Neural progenitor cell (in vitro differentiated cells): ENCODE results near the gene DAPK2.

Experiments
- EZH2 ChIP-seq: fragments of 200-600 bp; sonication (generic); IDR thresholded peaks from 2 replicates; pipeline ENCODE4 v1.6.1; 2017; ENCODE audit warnings: antibody characterized with exemption, mild to moderate bottlenecking, moderate library complexity
- TF ChIP-seq, protein P1 (sequence below): fragments of 200-600 bp; sonication (generic); IDR thresholded peaks from 2 replicates; pipeline ENCODE4 v1.5.1; 2017; ENCODE audit warnings: antibody characterized with exemption, mild to moderate bottlenecking

DNA sequence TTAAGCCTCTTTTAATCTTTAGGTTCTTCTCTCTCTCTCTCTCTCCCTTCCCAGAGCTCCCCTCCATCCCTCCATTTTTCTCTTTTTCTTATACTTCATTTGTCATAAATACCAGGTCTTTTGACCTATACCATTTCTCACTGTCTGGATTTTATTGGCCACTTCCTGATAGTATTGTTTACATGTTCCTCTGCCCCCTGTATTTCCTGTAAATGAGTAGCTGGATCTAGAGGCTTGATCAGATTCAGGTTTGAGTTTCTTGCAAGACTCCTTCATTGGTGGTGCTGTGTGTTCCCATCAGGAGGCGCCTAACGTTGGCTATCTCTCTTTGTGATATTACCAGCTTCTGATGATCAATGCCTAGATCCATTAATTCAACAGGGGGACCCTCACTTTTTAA lies 42.2 kb downstream of the DAPK2 start:
- TF ChIP-seq, protein P1, sequence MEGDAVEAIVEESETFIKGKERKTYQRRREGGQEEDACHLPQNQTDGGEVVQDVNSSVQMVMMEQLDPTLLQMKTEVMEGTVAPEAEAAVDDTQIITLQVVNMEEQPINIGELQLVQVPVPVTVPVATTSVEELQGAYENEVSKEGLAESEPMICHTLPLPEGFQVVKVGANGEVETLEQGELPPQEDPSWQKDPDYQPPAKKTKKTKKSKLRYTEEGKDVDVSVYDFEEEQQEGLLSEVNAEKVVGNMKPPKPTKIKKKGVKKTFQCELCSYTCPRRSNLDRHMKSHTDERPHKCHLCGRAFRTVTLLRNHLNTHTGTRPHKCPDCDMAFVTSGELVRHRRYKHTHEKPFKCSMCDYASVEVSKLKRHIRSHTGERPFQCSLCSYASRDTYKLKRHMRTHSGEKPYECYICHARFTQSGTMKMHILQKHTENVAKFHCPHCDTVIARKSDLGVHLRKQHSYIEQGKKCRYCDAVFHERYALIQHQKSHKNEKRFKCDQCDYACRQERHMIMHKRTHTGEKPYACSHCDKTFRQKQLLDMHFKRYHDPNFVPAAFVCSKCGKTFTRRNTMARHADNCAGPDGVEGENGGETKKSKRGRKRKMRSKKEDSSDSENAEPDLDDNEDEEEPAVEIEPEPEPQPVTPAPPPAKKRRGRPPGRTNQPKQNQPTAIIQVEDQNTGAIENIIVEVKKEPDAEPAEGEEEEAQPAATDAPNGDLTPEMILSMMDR: no peak
- TF ChIP-seq EZH2: no peak
